ENCODE measurements around the gene AGR2. TPM values are rescaled to one million over a fixed set of nuclear protein-coding genes. Genes with fewer than 3 reads are reported as not detected.
A peak's percentile ranks its signal among the peaks of the same experiment; 100 is the strongest.

The AGR2 gene
- total RNA-seq, 2 donors from 2014 or later: not detected

DNA sequence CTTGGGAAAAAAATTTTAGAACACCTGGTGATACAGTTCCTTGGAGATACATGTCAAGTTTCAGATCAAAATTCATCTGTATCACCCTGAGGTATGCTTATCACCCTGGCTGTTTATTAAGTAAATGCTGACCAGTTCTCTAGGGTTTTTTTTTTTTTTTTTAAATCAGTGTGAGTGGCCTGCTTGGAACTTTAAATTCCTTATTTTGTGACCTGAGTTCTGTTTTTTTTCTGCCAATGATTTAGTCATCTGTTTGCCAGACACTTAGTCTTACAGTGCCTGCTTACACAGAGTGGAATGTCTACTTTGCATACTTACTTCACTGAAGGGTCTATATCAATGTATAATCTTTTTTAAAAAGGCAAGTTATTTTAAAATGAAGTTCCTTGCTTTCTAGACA lies 49.4 kb downstream of the AGR2 start:
- no peak for ATAC-seq
- H3K4me1 Mint-ChIP-seq (ENCODE audit: low read depth in 2 of 2): peaks cover 14 to 25% of the 10 kb centered on the region in 2 donors
- no peaks in the 10 kb centered on the region for H3K9me3 Mint-ChIP-seq
- H3K27me3 Mint-ChIP-seq: peaks cover 14 to 31% of the 10 kb centered on the region in 2 donors
- no peak for DNase-seq (ENCODE audit: low spot score)
- H3K27ac Mint-ChIP-seq: no peak overlapping the region
- no peak overlapping the region for H3K4me3 Mint-ChIP-seq
- no peaks in the 10 kb centered on the region for H3K36me3 Mint-ChIP-seq

DNA sequence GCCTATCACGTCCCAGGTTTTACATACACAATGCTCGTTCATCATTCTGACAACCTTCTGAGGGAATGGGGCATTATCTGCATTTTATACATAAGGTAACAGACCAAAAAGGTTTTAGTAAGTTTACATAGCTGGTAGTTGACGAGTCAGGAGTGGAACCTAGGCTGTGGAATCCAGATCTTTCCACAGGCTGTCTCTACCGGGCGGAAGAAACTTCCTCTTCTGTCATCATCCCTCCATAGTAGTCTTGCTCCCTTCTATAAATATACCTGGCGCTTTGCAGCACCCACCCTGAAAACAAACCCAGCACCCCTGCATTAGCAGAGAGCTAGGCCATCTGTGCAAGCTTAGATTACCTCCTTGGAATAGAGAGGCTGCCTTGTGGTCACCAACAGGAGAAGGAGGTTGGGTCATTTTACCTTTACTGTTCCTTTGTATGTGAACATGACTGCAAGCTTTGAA lies 49.9 kb downstream of the AGR2 start:
- Mint-ChIP-seq H3K27me3 (peaks cover 14 to 31% of the 10 kb centered on the region in 2 donors), H3K9me3 (no peaks in the 10 kb centered on the region), H3K4me1 (ENCODE audit: low read depth in 2 of 2) (peaks cover 14 to 22% of the 10 kb centered on the region in 2 donors), H3K36me3 (no peaks in the 10 kb centered on the region), H3K27ac (no peak overlapping the region), H3K4me3 (peak overlapping the region; percentile 84)
- DNase-seq (ENCODE audit: low spot score): no peak
- ATAC-seq: no peak

DNA sequence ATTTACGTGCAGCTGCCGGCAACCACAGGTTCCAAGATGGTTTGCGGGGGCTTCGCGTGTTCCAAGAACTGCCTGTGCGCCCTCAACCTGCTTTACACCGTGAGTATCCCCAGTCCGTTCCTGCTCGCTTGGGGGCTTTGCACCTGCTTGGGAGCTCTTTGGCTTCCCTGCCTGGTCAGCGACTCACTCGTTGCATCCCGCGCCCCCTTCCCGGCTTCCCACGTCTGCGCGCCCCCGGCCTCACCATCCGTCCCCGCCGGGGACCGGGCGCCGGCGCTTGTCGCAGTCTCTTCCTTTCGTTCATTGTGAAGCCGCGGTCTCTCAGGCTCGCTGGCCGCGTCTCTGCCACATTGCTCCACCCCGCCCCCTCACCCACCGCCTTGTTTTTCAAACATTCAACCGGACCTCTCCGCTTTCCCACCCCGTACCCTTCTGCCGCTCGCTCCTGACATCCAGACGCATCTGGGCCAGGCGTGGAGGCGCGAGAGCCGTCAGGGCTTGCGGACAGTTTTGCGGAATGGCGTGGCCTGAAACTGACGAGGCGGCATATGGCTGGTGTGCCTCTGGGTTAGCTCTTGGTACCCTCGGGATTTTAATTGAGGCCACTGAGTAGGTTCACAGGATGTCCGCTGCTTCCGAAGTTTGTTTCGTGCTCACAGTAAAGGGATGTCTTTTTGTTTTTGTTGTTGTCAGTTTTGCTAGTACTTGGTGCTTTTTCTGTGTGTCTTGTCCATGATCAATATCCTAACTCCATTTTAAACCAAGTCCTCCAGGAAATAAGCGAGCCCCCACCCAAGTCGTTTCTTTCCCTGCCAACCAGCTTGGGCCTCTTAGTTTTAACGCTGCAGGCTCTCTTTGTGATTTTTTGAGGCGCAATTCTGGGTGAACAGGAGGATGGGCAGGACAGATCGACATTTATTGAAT lies 50.6 kb downstream of the AGR2 start:
- Mint-ChIP-seq H3K4me3 (peak overlapping the region; percentile 84), H3K4me1 (ENCODE audit: low read depth in 2 of 2) (peaks cover 14 to 18% of the 10 kb centered on the region in 2 donors), H3K27me3 (peaks cover 14 to 31% of the 10 kb centered on the region in 2 donors), H3K27ac (no peak overlapping the region), H3K9me3 (no peaks in the 10 kb centered on the region), H3K36me3 (no peaks in the 10 kb centered on the region)
- no peak for DNase-seq (ENCODE audit: low spot score)
- ATAC-seq: peak; percentile 50 to 52

GRCh38 chr7:16753102-16753931 lies 51.5 kb downstream of the AGR2 start, which contains the start of gene TSPAN13:
Gene TSPAN13 (plus strand): TSS chr7:16753755. CDS start chr7:16753968, 213 bp downstream.
- DNase-seq (ENCODE audit: low spot score) (peak; percentile 77), ATAC-seq (peak; percentile 90 to 96)
- Mint-ChIP-seq H3K27ac (no peak within 1 kb of the TSS), H3K36me3 (no peaks in the 10 kb centered on the region), H3K4me3 (peak within 1 kb of the TSS; percentile 84), H3K27me3 (peaks cover 17 to 31% of the 10 kb centered on the region in 2 donors), H3K4me1 (ENCODE audit: low read depth in 2 of 2) (peaks cover 13 to 14% of the 10 kb centered on the region in 2 donors), H3K9me3 (no peaks in the 10 kb centered on the region)

- Mint-ChIP-seq H3K27ac (no peak overlapping the region), H3K4me3 (no peak overlapping the region), H3K27me3 (peaks cover 6 to 8% of the 10 kb centered on the region in 2 donors), H3K36me3 (no peaks in the 10 kb centered on the region), H3K9me3 (no peaks in the 10 kb centered on the region), H3K4me1 (ENCODE audit: low read depth in 2 of 2) (peaks cover 0 to 3% of the 10 kb centered on the region in 2 donors)
- ATAC-seq (no peak), DNase-seq (ENCODE audit: low spot score) (no peak)
These were observed 57.7 kb downstream of the AGR2 start for GRCh38 chr7:16747102-16747501.

GRCh38 chr7:16745645-16746044 lies 59.2 kb downstream of the AGR2 start:
- Mint-ChIP-seq H3K27me3 (peaks cover 0 to 6% of the 10 kb centered on the region in 2 donors), H3K36me3 (no peaks in the 10 kb centered on the region), H3K4me1 (ENCODE audit: low read depth in 2 of 2) (peaks cover 0 to 3% of the 10 kb centered on the region in 2 donors), H3K9me3 (no peaks in the 10 kb centered on the region), H3K27ac (no peak overlapping the region), H3K4me3 (no peak overlapping the region)
- DNase-seq (ENCODE audit: low spot score): no peak
- ATAC-seq: no peak

DNA sequence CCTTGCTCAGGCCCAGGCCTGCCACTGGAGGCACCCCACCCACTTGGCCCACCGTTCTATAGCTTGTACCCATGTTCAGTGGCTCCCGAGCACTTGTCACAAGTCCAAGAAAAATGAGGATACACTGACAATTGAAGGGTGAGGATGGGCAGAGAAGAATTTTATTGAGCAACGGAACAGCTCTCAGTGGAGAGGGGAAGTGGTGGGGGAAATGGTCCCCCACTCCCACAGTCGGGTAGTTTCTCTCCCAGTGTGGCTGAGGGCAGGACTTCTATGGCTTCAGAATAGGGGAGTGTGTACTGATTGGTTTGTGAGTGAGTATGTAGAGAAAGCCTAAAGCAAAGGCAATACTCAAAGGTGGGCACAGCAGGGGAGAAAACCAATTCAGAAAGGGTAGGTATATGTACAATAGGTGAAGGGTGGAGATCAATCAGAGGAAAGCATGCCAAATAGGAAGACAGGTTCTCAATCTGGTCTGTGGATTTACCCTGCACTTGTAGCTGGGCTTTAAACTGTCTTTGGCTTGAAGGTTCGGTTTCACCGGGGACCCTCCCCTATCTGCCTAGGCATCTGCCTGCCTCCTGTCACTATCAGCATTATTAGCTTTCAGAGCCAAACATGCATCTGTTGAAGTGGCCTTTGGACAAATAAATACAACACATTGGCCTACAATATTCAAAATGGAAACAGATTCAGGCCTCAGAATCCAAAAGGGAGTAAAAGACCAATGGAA lies 60.1 kb downstream of the AGR2 start:
- no peak overlapping the region for H3K4me3 Mint-ChIP-seq
- H3K27me3 Mint-ChIP-seq: peaks cover 0 to 8% of the 10 kb centered on the region in 2 donors
- no peak for DNase-seq (ENCODE audit: low spot score)
- peaks cover 0 to 3% of the 10 kb centered on the region in 2 donors for H3K4me1 Mint-ChIP-seq (ENCODE audit: low read depth in 2 of 2)
- ATAC-seq: no peak
- H3K9me3 Mint-ChIP-seq: no peaks in the 10 kb centered on the region
- H3K27ac Mint-ChIP-seq: no peak overlapping the region
- H3K36me3 Mint-ChIP-seq: no peaks in the 10 kb centered on the region

DNA sequence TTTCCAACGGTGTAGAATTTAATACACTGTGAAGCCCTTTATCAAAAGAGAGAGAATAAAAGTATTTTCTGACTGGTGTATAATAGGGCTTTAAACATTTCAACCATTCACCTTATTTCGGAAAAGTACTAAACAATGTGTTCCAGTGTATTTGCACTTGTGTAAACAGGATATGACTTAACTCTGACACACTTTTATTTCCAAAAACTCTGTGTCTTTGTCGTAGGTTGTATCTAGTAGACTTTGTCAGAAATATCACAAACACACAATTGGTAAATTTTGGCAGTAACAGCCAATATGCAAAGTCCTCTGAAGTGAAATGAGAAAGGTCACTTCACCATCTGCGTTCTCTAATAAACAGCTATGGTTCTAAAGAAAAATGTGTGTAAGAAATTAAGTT lies 61.6 kb downstream of the AGR2 start:
- DNase-seq (ENCODE audit: low spot score): no peak

DNA sequence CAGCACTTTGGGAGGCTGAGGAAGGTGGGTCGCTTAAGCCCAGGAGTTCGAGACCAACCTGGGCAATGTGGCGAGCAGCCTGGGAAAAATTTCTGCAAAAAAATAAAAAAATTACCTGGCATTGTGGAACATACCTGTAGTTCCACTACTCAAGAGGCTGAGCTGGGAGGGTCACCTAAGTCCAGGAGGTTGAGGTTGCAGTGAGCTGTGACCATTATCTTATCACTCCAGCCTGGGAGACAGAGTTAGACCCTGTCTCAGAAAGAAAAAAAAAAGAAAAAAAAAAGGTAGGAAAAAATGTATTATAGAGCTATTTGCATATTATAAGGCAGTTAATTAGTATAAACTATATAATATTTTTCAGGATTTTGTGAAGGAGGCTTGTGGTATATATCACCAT lies 62.3 kb downstream of the AGR2 start:
- ATAC-seq: no peak
- H3K27me3 Mint-ChIP-seq: peaks cover 0 to 5% of the 10 kb centered on the region in 2 donors
- H3K4me1 Mint-ChIP-seq (ENCODE audit: low read depth in 2 of 2): peaks cover 0 to 3% of the 10 kb centered on the region in 2 donors
- DNase-seq (ENCODE audit: low spot score): no peak
- H3K9me3 Mint-ChIP-seq: no peaks in the 10 kb centered on the region
- no peak overlapping the region for H3K27ac Mint-ChIP-seq
- H3K36me3 Mint-ChIP-seq: no peaks in the 10 kb centered on the region
- no peak overlapping the region for H3K4me3 Mint-ChIP-seq

More for the DNA sequence above, 61.6 kb downstream of the AGR2 start:
- H3K9me3 Mint-ChIP-seq: no peaks in the 10 kb centered on the region
- H3K4me1 Mint-ChIP-seq (ENCODE audit: low read depth in 2 of 2): peaks cover 0 to 3% of the 10 kb centered on the region in 2 donors
- no peak overlapping the region for H3K4me3 Mint-ChIP-seq
- peaks cover 0 to 5% of the 10 kb centered on the region in 2 donors for H3K27me3 Mint-ChIP-seq
- no peak overlapping the region for H3K27ac Mint-ChIP-seq
- no peaks in the 10 kb centered on the region for H3K36me3 Mint-ChIP-seq
- ATAC-seq: no peak

Other genes with a start within 250 kb of the AGR2 start
- gene ANKMY2, start 159.2 kb downstream of the AGR2 start, total RNA-seq: 10 to 100 TPM; 11.3 to 13.4 TPM
- 10 to 100 TPM; 50.5 to 69.3 TPM for gene BZW2, start 158.8 kb downstream of the AGR2 start, total RNA-seq
- gene TSPAN13, start 51.2 kb downstream of the AGR2 start, total RNA-seq: 1 to 10 TPM; 3.0 to 4.1 TPM
- not detected for gene AGR3, start 77.0 kb upstream of the AGR2 start, total RNA-seq

All from natural killer cell treated with Interleukin-12 subunit alpha and Interleukin-12 subunit beta and Interleukin-15 and Interleukin-18, amount 100 ng/mL, for 72 hours (primary cell).